Hepatocyte (in vitro differentiated cells): ENCODE data around the gene EEPD1. TPM values are rescaled to one million over a fixed set of nuclear protein-coding genes. Genes with fewer than 3 reads are reported as not detected.

ENCODE experiments used
- DNase-seq: peaks from one replicate; pipeline ENCODE4 v3.0.0-alpha.2; 2016; ENCODE audit warnings: low spot score
- H2AFZ ChIP-seq: fragments of 200-600 bp; sonication (generic); 2 replicates; pipeline ENCODE4 v1.6.0; 2016; ENCODE audit warnings: antibody characterized with exemption, mild to moderate bottlenecking
- H3K27ac ChIP-seq: fragments of 200-600 bp; sonication (generic); 2 replicates; pipeline ENCODE4 v1.5.1; 2016; ENCODE audit warnings: mild to moderate bottlenecking
- H3K27me3 ChIP-seq: fragments of 200-600 bp; sonication (generic); 2 replicates; pipeline ENCODE4 v1.6.1; 2016
- H3K36me3 ChIP-seq: fragments of 200-600 bp; sonication (generic); replicated peaks from 2 replicates; pipeline ENCODE4 v1.5.1; 2016; ENCODE audit warnings: low read depth; ENCODE audit not compliant: insufficient read depth
- H3K4me1 ChIP-seq: fragments of 200-600 bp; sonication (generic); 2 replicates; pipeline ENCODE4 v1.5.1; 2016; ENCODE audit warnings: mild to moderate bottlenecking, moderate library complexity; ENCODE audit not compliant: insufficient read depth
- H3K4me2 ChIP-seq: fragments of 200-600 bp; sonication (generic); 2 replicates; pipeline ENCODE4 v1.6.0; 2016
- H3K4me3 ChIP-seq: fragments of 200-600 bp; sonication (generic); 2 replicates; pipeline ENCODE4 v1.5.1; 2016; ENCODE audit warnings: mild to moderate bottlenecking
- H3K79me2 ChIP-seq: fragments of 200-600 bp; sonication (generic); 2 replicates; pipeline ENCODE4 v1.6.0; 2017; ENCODE audit warnings: mild to moderate bottlenecking
- H3K9me2 ChIP-seq: fragments of 200-600 bp; sonication (generic); replicated peaks from 2 replicates; pipeline ENCODE4 v1.6.0; 2017; ENCODE audit warnings: mild to moderate bottlenecking; ENCODE audit not compliant: insufficient read depth
- H3K9me3 ChIP-seq: fragments of 200-600 bp; sonication (generic); 2 replicates; pipeline ENCODE4 v1.5.1; 2016; ENCODE audit warnings: low read depth, mild to moderate bottlenecking
- H4K20me1 ChIP-seq: fragments of 200-600 bp; sonication (generic); 2 replicates; pipeline ENCODE4 v1.6.0; 2016; ENCODE audit warnings: mild to moderate bottlenecking; ENCODE audit not compliant: insufficient read depth, poor library complexity, severe bottlenecking
- CTCF ChIP-seq: fragments of 200-600 bp; sonication (generic); IDR thresholded peaks from 2 replicates; pipeline ENCODE4 v1.5.1; 2016; ENCODE audit warnings: antibody characterized with exemption, mild to moderate bottlenecking; ENCODE audit not compliant: poor library complexity
- EZH2 ChIP-seq: fragments of 200-600 bp; sonication (generic); IDR thresholded peaks from 2 replicates; pipeline ENCODE4 v1.6.1; 2016; ENCODE audit warnings: antibody characterized with exemption, mild to moderate bottlenecking, borderline replicate concordance
- EZH2phosphoT487 ChIP-seq: fragments of 200-600 bp; sonication (generic); IDR thresholded peaks from one replicate; pipeline ENCODE4 v1.6.1; 2018; ENCODE audit warnings: antibody characterized with exemption, mild to moderate bottlenecking, low read depth, moderate library complexity; ENCODE audit not compliant: unreplicated experiment, severe bottlenecking
- WGBS: methylation state at CpG from one replicate; pipeline ENCODE4 v1.1.6; 2016; ENCODE audit warnings: low lambda C conversion rate; ENCODE audit errors: missing lambda C conversion rate; 5-methylcytosine and 5-hydroxymethylcytosine counted together
- polyA plus RNA-seq: library from polyadenylated mRNA; unstranded; fragments of >200 nt; fragmentation: Nextera tagmentation; extraction: Ambion mirVana; gene quantifications from 2 replicates; pipeline ENCODE4 v1.2.1, GENCODE V29; 2016
- total RNA-seq: library from RNA; depleted of rRNA; stranded (reverse); fragments of >200 nt; gene quantifications from 2 replicates; pipeline ENCODE4 v1.2.3, GENCODE V29; 2014

EEPD1 gene
- total and polyA plus RNA-seq, 2 experiments from 2014 or later = 7.7 to 14.2 TPM

- Histone ChIP-seq H4K20me1 (no peaks in the 10 kb centered on the region), H3K4me1 (peaks cover 33% of the 10 kb centered on the region), H3K79me2 (peaks cover 7% of the 10 kb centered on the region), H3K36me3 (no peaks in the 10 kb centered on the region), H3K27me3 (no peaks in the 10 kb centered on the region), H3K9me3 (no peaks in the 10 kb centered on the region), H3K4me2 (no peak overlapping the region), H3K9me2 (no peaks in the 10 kb centered on the region), H2AFZ (no peak overlapping the region), H3K27ac (no peak overlapping the region), H3K4me3 (no peak overlapping the region)
- no peak for TF ChIP-seq CTCF
- TF ChIP-seq EZH2phosphoT487 = no peak
- TF ChIP-seq EZH2 = no peak
- WGBS = 93% methylated on average over 7 of the region's 7 CpGs
- no peak for DNase-seq
Measured at GRCh38 chr7:36283711-36284130, 130.7 kb downstream of the EEPD1 start.

- H3K27ac ChIP-seq = no peak overlapping the region
Measured at GRCh38 chr7:36284456-36285090, 131.5 kb downstream of the EEPD1 start.

GRCh38 chr7:36285276-36285675, 132.2 kb downstream of the EEPD1 start:
- no peak for TF ChIP-seq CTCF
- TF ChIP-seq EZH2phosphoT487 = no peak
- no peak for TF ChIP-seq EZH2
- 87% methylated on average over 9 of the region's 9 CpGs for WGBS
- H3K27ac ChIP-seq = no peak overlapping the region
- H3K27me3 ChIP-seq = no peaks in the 10 kb centered on the region
- H4K20me1 ChIP-seq = no peaks in the 10 kb centered on the region
- H3K4me1 ChIP-seq = peaks cover 18% of the 10 kb centered on the region
- H3K79me2 ChIP-seq = peaks cover 7% of the 10 kb centered on the region
- no peak for DNase-seq
- H2AFZ ChIP-seq = no peak overlapping the region
- H3K9me3 ChIP-seq = no peaks in the 10 kb centered on the region
- no peaks in the 10 kb centered on the region for H3K36me3 ChIP-seq
- no peaks in the 10 kb centered on the region for H3K9me2 ChIP-seq
- H3K4me2 ChIP-seq = no peak overlapping the region
- no peak overlapping the region for H3K4me3 ChIP-seq

More at GRCh38 chr7:36284456-36285090, 131.5 kb downstream of the EEPD1 start:
- Histone ChIP-seq H4K20me1 (no peaks in the 10 kb centered on the region), H3K4me3 (no peak overlapping the region), H2AFZ (no peak overlapping the region), H3K9me2 (no peaks in the 10 kb centered on the region), H3K27me3 (no peaks in the 10 kb centered on the region), H3K79me2 (peaks cover 7% of the 10 kb centered on the region), H3K4me1 (peaks cover 25% of the 10 kb centered on the region), H3K4me2 (no peak overlapping the region), H3K36me3 (no peaks in the 10 kb centered on the region), H3K9me3 (no peaks in the 10 kb centered on the region)
- TF ChIP-seq CTCF (no peak), EZH2 (no peak), EZH2phosphoT487 (no peak)
- no peak for DNase-seq
- 97% methylated on average over 19 of the region's 19 CpGs for WGBS
